Neural progenitor cell (in vitro differentiated cells): ENCODE data around the gene ARFGAP3.

Experiments
- CTCF ChIP-seq: fragments of 200-600 bp; sonication (generic); IDR thresholded peaks from 2 replicates; pipeline ENCODE4 v1.5.1; 2017; ENCODE audit warnings: antibody characterized with exemption, mild to moderate bottlenecking
- EZH2 ChIP-seq: fragments of 200-600 bp; sonication (generic); IDR thresholded peaks from 2 replicates; pipeline ENCODE4 v1.6.1; 2017; ENCODE audit warnings: antibody characterized with exemption, mild to moderate bottlenecking, moderate library complexity
- EZH2phosphoT487 ChIP-seq: fragments of 200-600 bp; sonication (generic); IDR thresholded peaks from 2 replicates; pipeline ENCODE4 v1.6.1; 2017; ENCODE audit warnings: antibody characterized with exemption

GRCh38 chr22:42799461-42800405 lies 57.3 kb downstream of the ARFGAP3 start:
- no peak for TF ChIP-seq CTCF
- TF ChIP-seq EZH2phosphoT487: no peak
- TF ChIP-seq EZH2: no peak
